Endothelial cell of umbilical vein (primary cell): ENCODE results near the gene CDH22. TPM values are rescaled to one million over a fixed set of nuclear protein-coding genes. Genes with fewer than 3 reads are reported as not detected.

Source experiments
- BruUV-seq: library from RNA; stranded (reverse); fragments of 400-500 nt; replicated peaks from 2 replicates; lab custom pipeline; 2021; lab: Mats Ljungman, UMichigan
- CTCF ChIA-PET: fragments of 300-600, 350-600 bp; sonication (Branson Sonifier 250); formaldehyde crosslinking; loops from one replicate; lab custom pipeline; 2021; ENCODE audit warnings: antibody characterized with exemption, inconsistent platforms; lab: Charles Lee
- POLR2A ChIA-PET: fragments of 300-600, 350-600 bp; sonication (Branson Sonifier 250); formaldehyde crosslinking; loops from one replicate; lab custom pipeline; 2021; ENCODE audit warnings: antibody characterized with exemption, inconsistent platforms; lab: Charles Lee
- DNase-seq: peaks from one replicate; pipeline ENCODE4 v3.0.0-alpha.2; 2011; ENCODE audit warnings: low read depth, low spot score
- FAIRE-seq: peaks from 2 replicates; lab custom pipeline; 2011; peaks lifted over from hg19 to GRCh38; lab: Jason Lieb, UNC
- H2AFZ ChIP-seq: 2 replicates; pipeline ENCODE4 v1.6.0; 2012; ENCODE audit warnings: low read depth, low read length, control low read depth, inconsistent platforms
- H3K27ac ChIP-seq: 2 replicates; pipeline ENCODE4 v1.5.1; 2011; ENCODE audit warnings: low read depth, mild to moderate bottlenecking, control low read depth, low read length, moderate library complexity; ENCODE audit not compliant: insufficient read depth
- H3K27me3 ChIP-seq, 2 experiments: 2 replicates each; pipeline versions ENCODE4 v1.6.0 to v1.6.1; 2011; ENCODE audit warnings: low read length in 2 of 2, mixed read lengths in 1 of 2; ENCODE audit not compliant: control insufficient read depth in 2 of 2, insufficient read depth in 2 of 2
- H3K36me3 ChIP-seq, 2 experiments: 2 replicates in 1 of 2; 3 replicates in 1 of 2; pipeline ENCODE4 v1.5.1; 2011; ENCODE audit warnings: low read length in 2 of 2, mild to moderate bottlenecking in 1 of 2, moderate library complexity in 1 of 2; ENCODE audit not compliant: control insufficient read depth in 2 of 2, insufficient read depth in 2 of 2; ENCODE audit errors: extremely low read depth in 1 of 2
- H3K4me1 ChIP-seq: 3 replicates; pipeline ENCODE4 v1.5.1; 2011; ENCODE audit warnings: mild to moderate bottlenecking, low read length; ENCODE audit not compliant: control insufficient read depth, insufficient read depth; ENCODE audit errors: extremely low read depth
- H3K4me2 ChIP-seq: 2 replicates; pipeline ENCODE4 v1.6.1; 2011; ENCODE audit warnings: low read length, control low read depth, mixed read lengths; ENCODE audit not compliant: insufficient read depth
- H3K4me3 ChIP-seq, 3 experiments: fragments of 200-600 bp in 1 of 3; sonication (generic), shearing (Covaris generic) in 1 of 3; replicated peaks in 1 of 3; 2 replicates each; pipeline ENCODE4 v1.5.1; 2011 to 2016; ENCODE audit warnings: control low read depth in 3 of 3, low read length in 3 of 3, mild to moderate bottlenecking in 2 of 3, inconsistent platforms in 1 of 3, low read depth in 1 of 3, moderate library complexity in 1 of 3; ENCODE audit not compliant: insufficient read depth in 1 of 3
- H3K79me2 ChIP-seq: 2 replicates; pipeline ENCODE4 v1.6.0; 2012; ENCODE audit warnings: low read length, inconsistent platforms; ENCODE audit not compliant: control insufficient read depth, insufficient read depth
- H3K9ac ChIP-seq: replicated peaks from 2 replicates; pipeline ENCODE3; 2011; ENCODE audit warnings: low read length, control low read depth; ENCODE audit not compliant: insufficient read depth; ENCODE audit errors: extremely low read depth
- H3K9me1 ChIP-seq: replicated peaks from 3 replicates; pipeline ENCODE4 v1.6.0; 2011; ENCODE audit warnings: mild to moderate bottlenecking, low read length; ENCODE audit not compliant: control insufficient read depth, insufficient read depth; ENCODE audit errors: extremely low read depth
- H3K9me3 ChIP-seq: replicated peaks from 2 replicates; pipeline ENCODE4 v1.5.1; 2012; ENCODE audit warnings: low read length, inconsistent platforms; ENCODE audit not compliant: control insufficient read depth, insufficient read depth
- H4K20me1 ChIP-seq: replicated peaks from 2 replicates; pipeline ENCODE3; 2011; ENCODE audit warnings: mild to moderate bottlenecking, low read length; ENCODE audit not compliant: control insufficient read depth, insufficient read depth; ENCODE audit errors: extremely low read depth
- EZH2 ChIP-seq: IDR thresholded peaks from 2 replicates; pipeline ENCODE4 v1.6.1; 2012; ENCODE audit warnings: borderline replicate concordance, low read depth, mild to moderate bottlenecking, moderate library complexity, low read length, inconsistent platforms; ENCODE audit not compliant: severe bottlenecking
- FOS ChIP-seq: IDR thresholded peaks from 2 replicates; pipeline ENCODE4 v1.6.1; 2011; ENCODE audit warnings: mild to moderate bottlenecking, low read length, moderate library complexity, borderline replicate concordance; ENCODE audit not compliant: insufficient read depth
- GATA2 ChIP-seq: IDR thresholded peaks from 2 replicates; pipeline ENCODE4 v1.7.0; 2011; ENCODE audit warnings: low read depth, mild to moderate bottlenecking, moderate library complexity, mixed read lengths, low read length; ENCODE audit not compliant: insufficient read length, insufficient read depth
- JUN ChIP-seq: IDR thresholded peaks from 2 replicates; pipeline ENCODE4 v1.6.1; 2011; ENCODE audit warnings: borderline replicate concordance, low read depth; ENCODE audit not compliant: insufficient read length, insufficient read depth
- MYC ChIP-seq: IDR thresholded peaks from one replicate; pipeline ENCODE4 v1.6.1; 2011; ENCODE audit warnings: mild to moderate bottlenecking, low read depth, low read length
- POLR2A ChIP-seq: IDR thresholded peaks from 2 replicates; pipeline ENCODE4 v1.6.1; 2012; ENCODE audit warnings: low read depth, mild to moderate bottlenecking, control low read depth, low read length
- POLR2AphosphoS5 ChIP-seq: IDR thresholded peaks from 2 replicates; pipeline ENCODE4 v1.6.1; 2012; ENCODE audit warnings: low read depth, mild to moderate bottlenecking, control low read depth, low read length, moderate library complexity; ENCODE audit not compliant: insufficient read depth
- dilution Hi-C: fragments of 300-500 bp; cut with MboI; formaldehyde crosslinking; loops from one replicate; pipeline ENCODE4 v1.15.0; 2019; ENCODE audit warnings: low sequenced_read_pairs; ENCODE audit not compliant: extremely low pct_ligation_motif_present
- intact Hi-C: fragments of 100-400 bp; cut with micrococcal nuclease; formaldehyde crosslinking; loops from one replicate; pipeline ENCODE4 v1.10.0; 2022
- polyA plus RNA-seq, 4 experiments: library from polyadenylated mRNA; depleted of rRNA in 3 of 4; stranded (reverse) in 3 of 4; unstranded in 1 of 4; fragments of >200 nt; gene quantifications; 2 replicates each; pipeline versions ENCODE4 v1.2.1 to v1.2.3, GENCODE V29; 2011 to 2012; ENCODE audit warnings: missing spikeins in 1 of 4
- total RNA-seq: library from RNA; stranded (reverse); gene quantifications from 2 replicates; pipeline ENCODE4 v1.2.3, GENCODE V29; 2021
- TF ChIP-seq, protein P1 (sequence below), 2 donors: IDR thresholded peaks; 1 replicate in 1 of 2; 2 replicates in 1 of 2; pipeline ENCODE4 v1.5.1; 2011; ENCODE audit warnings: low read length in 2 of 2, mild to moderate bottlenecking in 2 of 2, moderate library complexity in 2 of 2, control low read depth in 1 of 2, inconsistent platforms in 1 of 2, low read depth in 1 of 2; ENCODE audit not compliant: insufficient read depth in 1 of 2; ENCODE audit errors: extremely low read depth in 1 of 2
- TF ChIP-seq, protein P2 (sequence below): IDR thresholded peaks from 2 replicates; pipeline ENCODE4 v1.6.1; 2011; ENCODE audit not compliant: insufficient read depth, insufficient read length

Gene CDH22
- total and polyA plus RNA-seq, 2 donors (not counting 3 experiments of a cell fraction or from before 2014, with no cell fraction given) = not detected

DNA sequence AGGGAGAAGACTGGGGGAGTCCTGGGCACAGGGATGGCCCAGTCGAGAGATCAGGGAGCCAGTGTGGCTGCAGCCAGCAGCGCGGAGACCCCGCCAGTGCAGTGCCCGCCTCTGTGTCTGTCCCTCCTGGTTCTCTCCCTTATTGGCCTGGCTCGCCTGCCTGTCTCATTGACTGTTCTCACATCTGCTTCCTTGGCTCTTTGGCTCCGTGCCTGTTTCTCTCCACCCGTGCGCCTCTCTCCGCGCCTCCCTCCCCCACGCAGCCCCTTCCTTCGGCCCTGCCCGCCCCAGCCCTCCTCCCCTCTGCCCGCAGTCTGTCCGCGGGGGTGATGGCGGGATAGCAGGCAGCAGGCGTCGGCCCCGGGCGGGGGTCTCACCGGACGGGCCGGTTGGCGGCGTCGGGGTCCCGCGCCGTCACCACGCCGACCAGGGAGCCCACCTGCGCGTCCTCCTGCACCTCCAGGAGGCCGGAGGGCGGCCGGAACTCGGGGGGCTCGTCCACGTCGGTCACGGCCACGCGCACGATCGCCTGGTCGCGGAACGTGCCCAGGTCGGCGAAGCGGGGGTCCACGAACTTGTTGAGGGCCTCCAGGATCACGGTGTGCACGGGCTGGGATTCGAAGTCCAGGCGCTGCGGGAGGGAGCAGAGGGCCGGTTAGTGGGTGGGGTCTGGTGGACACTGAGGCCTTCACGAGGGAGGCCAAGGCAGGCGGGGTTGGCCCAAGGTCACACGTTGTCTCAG lies 98.2 kb downstream of the CDH22 start:
- H3K27me3 ChIP-seq = no peaks in the 10 kb centered on the region
- H3K4me3 ChIP-seq = no peak overlapping the region
- dilution Hi-C loops = no loop called here
- ChIA-PET POLR2A (no interaction called here), CTCF (no interaction called here)
- no peak overlapping the region for H2AFZ ChIP-seq
- no peak overlapping the region for H3K4me2 ChIP-seq
- peaks cover 14% of the 10 kb centered on the region for H3K4me1 ChIP-seq
- H3K79me2 ChIP-seq = no peaks in the 10 kb centered on the region
- no TSS peak for BruUV-seq
- DNase-seq = no peak
- no peaks in the 10 kb centered on the region for H3K9me1 ChIP-seq
- TF ChIP-seq EZH2 (no peak), JUN (no peak), MYC (no peak), FOS (no peak), GATA2 (no peak), POLR2AphosphoS5 (no peak), POLR2A (no peak)
- TF ChIP-seq, protein P1, sequence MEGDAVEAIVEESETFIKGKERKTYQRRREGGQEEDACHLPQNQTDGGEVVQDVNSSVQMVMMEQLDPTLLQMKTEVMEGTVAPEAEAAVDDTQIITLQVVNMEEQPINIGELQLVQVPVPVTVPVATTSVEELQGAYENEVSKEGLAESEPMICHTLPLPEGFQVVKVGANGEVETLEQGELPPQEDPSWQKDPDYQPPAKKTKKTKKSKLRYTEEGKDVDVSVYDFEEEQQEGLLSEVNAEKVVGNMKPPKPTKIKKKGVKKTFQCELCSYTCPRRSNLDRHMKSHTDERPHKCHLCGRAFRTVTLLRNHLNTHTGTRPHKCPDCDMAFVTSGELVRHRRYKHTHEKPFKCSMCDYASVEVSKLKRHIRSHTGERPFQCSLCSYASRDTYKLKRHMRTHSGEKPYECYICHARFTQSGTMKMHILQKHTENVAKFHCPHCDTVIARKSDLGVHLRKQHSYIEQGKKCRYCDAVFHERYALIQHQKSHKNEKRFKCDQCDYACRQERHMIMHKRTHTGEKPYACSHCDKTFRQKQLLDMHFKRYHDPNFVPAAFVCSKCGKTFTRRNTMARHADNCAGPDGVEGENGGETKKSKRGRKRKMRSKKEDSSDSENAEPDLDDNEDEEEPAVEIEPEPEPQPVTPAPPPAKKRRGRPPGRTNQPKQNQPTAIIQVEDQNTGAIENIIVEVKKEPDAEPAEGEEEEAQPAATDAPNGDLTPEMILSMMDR (IDR thresholded peaks at IDR 0.05; ENCODE audit: extremely low read depth in 1 of 2, insufficient read depth in 1 of 2, low read depth in 1 of 2, low read length in 2 of 2) = no peak
- TF ChIP-seq, protein P2, sequence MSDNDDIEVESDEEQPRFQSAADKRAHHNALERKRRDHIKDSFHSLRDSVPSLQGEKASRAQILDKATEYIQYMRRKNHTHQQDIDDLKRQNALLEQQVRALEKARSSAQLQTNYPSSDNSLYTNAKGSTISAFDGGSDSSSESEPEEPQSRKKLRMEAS = no peak
- no peak overlapping the region for H3K9ac ChIP-seq
- no peaks in the 10 kb centered on the region for H3K36me3 ChIP-seq
- FAIRE-seq = no peak
- H3K27ac ChIP-seq = no peak overlapping the region
- intact Hi-C loops = loop anchor here (5.0 kb wide), 2 partner anchors 47 to 137 kb away; no protein-coding TSS in a partner anchor
- H3K9me3 ChIP-seq = no peaks in the 10 kb centered on the region
- no peaks in the 10 kb centered on the region for H4K20me1 ChIP-seq
